GM06990 (cell line): ENCODE data around the gene MED14.

Experiments
- DNase-seq: peaks from one replicate; pipeline ENCODE4 v3.0.0-alpha.2; 2011; ENCODE audit not compliant: insufficient read length; ENCODE audit errors: extremely low read depth
- H3K27me3 ChIP-seq: replicated peaks from 2 replicates; pipeline ENCODE4 v1.6.0; 2011; ENCODE audit warnings: low read length; ENCODE audit not compliant: control insufficient read depth, insufficient read depth
- H3K36me3 ChIP-seq: 2 replicates; pipeline ENCODE4 v1.5.1; 2011; ENCODE audit warnings: low read length; ENCODE audit not compliant: control insufficient read depth, insufficient read depth
- H3K4me3 ChIP-seq: replicated peaks from 2 replicates; pipeline ENCODE4 v1.5.1; 2011; ENCODE audit warnings: low read depth, mild to moderate bottlenecking, control low read depth, low read length
- TF ChIP-seq, protein P1 (sequence below): IDR thresholded peaks from 2 replicates; pipeline ENCODE4 v1.5.1; 2011; ENCODE audit warnings: low read length, control low read depth, mild to moderate bottlenecking, inconsistent platforms; ENCODE audit not compliant: insufficient read depth, poor library complexity, severe bottlenecking

The MED14 gene

DNA sequence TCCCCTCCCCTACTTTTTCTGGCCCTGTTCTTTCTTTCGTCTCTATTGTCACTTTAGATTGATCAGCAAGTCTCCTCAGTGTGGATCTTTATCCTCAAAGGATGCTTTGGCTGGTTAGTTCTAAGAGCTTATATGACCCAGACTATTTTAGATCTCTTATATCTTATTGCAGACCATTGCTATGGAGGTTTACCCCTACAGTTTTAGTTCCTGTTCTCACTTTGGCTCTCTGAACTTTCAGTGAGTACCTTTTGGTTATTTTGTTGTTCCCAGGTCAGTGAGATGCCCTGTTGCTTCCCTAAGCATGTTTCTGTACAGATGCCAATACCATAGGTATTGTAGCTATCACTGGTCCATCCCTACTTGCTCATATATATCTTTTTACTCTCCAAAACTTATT is 24.0 kb upstream of the MED14 start:
- DNase-seq = no peak
- TF ChIP-seq, protein P1, sequence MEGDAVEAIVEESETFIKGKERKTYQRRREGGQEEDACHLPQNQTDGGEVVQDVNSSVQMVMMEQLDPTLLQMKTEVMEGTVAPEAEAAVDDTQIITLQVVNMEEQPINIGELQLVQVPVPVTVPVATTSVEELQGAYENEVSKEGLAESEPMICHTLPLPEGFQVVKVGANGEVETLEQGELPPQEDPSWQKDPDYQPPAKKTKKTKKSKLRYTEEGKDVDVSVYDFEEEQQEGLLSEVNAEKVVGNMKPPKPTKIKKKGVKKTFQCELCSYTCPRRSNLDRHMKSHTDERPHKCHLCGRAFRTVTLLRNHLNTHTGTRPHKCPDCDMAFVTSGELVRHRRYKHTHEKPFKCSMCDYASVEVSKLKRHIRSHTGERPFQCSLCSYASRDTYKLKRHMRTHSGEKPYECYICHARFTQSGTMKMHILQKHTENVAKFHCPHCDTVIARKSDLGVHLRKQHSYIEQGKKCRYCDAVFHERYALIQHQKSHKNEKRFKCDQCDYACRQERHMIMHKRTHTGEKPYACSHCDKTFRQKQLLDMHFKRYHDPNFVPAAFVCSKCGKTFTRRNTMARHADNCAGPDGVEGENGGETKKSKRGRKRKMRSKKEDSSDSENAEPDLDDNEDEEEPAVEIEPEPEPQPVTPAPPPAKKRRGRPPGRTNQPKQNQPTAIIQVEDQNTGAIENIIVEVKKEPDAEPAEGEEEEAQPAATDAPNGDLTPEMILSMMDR = no peak
- Histone ChIP-seq H3K4me3 (no peak overlapping the region), H3K27me3 (no peaks in the 10 kb centered on the region), H3K36me3 (no peaks in the 10 kb centered on the region)

DNA sequence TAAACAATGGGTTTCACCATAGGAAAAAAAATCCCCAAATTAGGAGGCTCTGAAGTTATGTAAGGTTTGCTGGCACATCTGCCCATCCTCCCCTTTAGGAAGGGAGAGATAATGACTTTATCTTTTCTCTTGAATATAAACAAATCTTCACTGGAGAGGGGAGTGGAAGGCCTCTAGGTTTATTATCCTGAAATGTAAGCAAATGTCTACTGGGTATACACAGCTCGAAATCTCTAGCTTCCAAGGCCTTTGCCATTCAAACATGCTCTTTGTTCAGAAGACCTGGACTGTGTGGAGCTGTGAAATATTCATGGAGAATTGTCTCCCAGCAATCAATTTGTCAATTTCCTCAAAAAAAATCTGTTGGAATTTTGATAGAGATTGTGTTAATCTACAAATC is 21.7 kb upstream of the MED14 start:
- TF ChIP-seq, protein P1 = no peak
- no peaks in the 10 kb centered on the region for H3K27me3 ChIP-seq
- no peaks in the 10 kb centered on the region for H3K36me3 ChIP-seq

DNA sequence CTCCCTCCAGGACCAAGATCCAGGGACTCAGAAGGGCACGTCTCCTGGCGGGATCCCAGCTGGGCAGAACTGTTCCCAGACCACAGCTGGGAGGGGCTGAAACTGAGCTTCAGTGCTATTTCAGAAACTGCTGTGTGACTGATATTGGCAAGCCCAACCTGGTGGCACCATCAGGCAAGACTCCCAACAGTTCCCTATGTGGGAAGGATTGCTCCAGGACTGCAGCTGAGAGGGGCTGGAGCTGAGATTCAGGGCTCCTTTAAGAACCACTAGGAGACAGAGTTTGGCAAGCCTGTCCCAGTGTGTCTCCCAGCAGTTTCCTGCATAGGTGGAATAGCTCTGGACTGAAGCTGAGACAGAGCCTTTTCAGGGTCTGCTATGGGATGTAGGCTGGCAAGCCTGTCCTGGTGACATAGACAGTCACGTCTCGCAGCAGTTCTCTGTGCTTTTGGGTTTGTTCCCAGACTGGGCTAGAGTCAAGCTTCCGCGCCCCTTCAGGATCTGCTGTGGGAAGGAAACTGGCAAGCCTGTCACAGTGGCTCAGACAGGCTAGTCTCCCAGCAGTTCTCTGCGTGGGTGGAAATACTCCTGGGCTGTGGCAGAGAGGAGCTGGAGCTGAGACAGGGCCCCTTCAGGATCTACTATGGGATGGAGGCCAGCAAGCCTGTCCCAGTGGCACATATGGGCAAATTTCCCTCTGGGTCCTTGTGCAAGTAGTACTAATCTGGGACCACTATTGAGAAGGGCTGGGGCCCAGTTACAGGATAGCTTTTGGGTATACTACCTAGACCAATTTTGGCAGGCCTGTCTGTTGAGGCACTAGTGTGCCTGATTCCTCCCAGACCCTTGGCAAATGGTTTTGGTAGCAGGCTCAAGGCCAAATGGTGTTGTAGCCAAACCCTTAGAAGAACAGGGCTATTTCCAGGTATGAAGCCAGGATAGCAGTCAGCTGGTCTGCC is 20.2 kb upstream of the MED14 start:
- DNase-seq = no peak
- Histone ChIP-seq H3K4me3 (no peak overlapping the region), H3K36me3 (no peaks in the 10 kb centered on the region), H3K27me3 (no peaks in the 10 kb centered on the region)
- TF ChIP-seq, protein P1 = no peak

More for the DNA sequence above, 21.7 kb upstream of the MED14 start:
- DNase-seq = no peak
- no peak overlapping the region for H3K4me3 ChIP-seq

DNA sequence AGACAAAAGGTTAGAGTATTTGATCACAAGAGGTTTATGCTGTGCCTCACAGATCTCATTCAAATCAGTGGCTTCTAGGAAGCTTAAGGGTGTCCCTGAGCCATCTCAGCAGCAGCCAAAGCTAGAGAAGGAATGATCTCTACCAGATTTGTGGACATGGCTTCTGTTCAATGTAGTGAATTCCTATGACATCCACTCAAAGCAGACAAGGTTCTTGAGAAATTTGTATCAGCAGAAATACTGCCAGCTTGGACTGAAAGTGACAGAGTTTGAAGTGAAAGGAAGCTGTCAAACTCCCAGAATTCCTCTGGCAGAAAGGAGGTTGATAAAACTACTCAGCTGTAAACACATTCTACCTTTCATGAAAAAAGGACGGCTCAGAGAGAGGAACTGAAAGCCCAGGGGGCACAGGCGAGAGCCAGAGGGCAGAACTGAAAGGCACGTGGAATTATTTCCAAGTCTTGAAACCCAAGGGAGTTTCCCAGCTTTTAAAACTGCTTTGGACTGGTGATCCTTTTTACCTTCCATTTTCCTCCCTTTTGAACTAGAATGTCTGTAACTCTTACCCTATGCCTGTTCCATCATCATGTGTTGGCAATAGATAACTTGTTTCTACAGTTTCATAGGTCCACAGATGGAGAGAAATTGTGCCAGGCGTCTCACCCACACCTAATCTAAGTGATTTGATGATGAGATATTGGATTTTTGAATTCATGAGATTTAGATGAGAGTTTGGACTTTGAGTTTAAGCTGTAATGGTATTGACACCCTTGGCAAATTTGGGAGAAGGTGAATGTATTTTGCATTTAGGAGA is 14.5 kb upstream of the MED14 start:
- DNase-seq = peak; percentile 33
- Histone ChIP-seq H3K27me3 (no peaks in the 10 kb centered on the region), H3K4me3 (0 out of 2 replicates have a peak overlapping the region, but pooled peaks have one; percentile 3), H3K36me3 (no peaks in the 10 kb centered on the region)
- TF ChIP-seq, protein P1 = no peak

DNA sequence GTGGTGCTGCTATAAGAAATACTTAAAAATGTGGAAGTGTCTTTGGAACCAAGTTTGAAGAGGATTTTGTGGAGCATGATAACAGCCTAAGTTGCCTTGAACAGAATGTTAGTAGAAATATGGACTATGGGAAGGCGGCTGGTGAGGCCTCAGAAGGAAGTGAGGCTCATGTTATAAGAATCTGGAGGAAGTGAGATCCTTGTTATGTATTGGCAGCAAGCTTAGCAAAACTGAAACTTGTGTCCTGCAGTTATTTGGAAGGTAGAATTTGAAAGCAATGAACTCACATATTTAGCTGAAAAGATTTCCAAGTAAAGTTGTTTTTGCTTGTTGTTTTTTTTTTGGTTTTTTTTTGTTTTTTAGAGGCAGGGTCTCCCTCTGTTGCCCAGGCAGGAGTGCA is 13.6 kb upstream of the MED14 start:
- TF ChIP-seq, protein P1 = no peak
- no peaks in the 10 kb centered on the region; the same call in 1 of the 2 replicates for H3K27me3 ChIP-seq
- no peaks in the 10 kb centered on the region for H3K36me3 ChIP-seq
- DNase-seq = no peak
- H3K4me3 ChIP-seq = no peak overlapping the region
